LNCaP clone FGC (cell line): Measurements from ENCODE around the gene SCAMP4.
A peak's percentile ranks its signal among the peaks of the same experiment; 100 is the strongest.

Experiments
- DNase-seq: peaks from one replicate; pipeline ENCODE4 v3.0.0-alpha.2; 2011; ENCODE audit warnings: low read depth
- H3K4me3 ChIP-seq: 2 replicates; pipeline ENCODE4 v1.5.1; 2011; ENCODE audit warnings: mild to moderate bottlenecking, low read depth, low read length, control low read depth
- TF ChIP-seq, protein P1 (sequence below): IDR thresholded peaks from 2 replicates; pipeline ENCODE4 v1.5.1; 2012; ENCODE audit warnings: mild to moderate bottlenecking; ENCODE audit not compliant: control insufficient read depth, insufficient read depth; ENCODE audit errors: extremely low read depth

SCAMP4 gene

DNA sequence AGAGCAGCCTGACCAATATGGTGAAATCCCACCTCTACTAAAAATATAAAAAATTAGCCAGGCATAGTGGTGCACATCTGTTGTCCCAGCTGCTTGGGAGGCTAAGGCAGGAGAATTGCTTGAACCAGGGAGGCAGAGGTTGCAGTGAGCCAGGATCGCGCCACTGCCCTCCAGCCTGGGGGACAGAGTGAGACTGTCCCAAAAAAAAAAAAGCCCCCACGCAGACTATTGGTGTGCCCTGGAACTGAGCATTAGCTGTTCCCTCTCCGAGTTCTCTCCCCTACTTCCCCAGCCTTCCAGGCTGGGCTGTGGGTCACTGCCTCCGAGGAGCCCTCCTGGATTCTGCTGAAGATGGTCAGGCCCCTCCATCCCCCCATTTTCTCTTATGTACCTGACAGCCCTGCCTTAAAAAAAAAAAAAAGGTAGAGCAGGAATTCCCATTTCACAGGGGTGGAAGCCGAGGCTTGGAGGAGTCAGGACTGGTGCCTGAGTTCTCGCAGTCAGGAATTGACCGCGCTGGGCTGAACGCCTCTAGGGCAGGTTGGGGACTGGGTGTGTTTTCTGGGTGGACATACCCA is 1.9 kb downstream of the SCAMP4 start:
- H3K4me3 ChIP-seq: peak overlapping the region; percentile 50
- no peak for DNase-seq
- TF ChIP-seq, protein P1, sequence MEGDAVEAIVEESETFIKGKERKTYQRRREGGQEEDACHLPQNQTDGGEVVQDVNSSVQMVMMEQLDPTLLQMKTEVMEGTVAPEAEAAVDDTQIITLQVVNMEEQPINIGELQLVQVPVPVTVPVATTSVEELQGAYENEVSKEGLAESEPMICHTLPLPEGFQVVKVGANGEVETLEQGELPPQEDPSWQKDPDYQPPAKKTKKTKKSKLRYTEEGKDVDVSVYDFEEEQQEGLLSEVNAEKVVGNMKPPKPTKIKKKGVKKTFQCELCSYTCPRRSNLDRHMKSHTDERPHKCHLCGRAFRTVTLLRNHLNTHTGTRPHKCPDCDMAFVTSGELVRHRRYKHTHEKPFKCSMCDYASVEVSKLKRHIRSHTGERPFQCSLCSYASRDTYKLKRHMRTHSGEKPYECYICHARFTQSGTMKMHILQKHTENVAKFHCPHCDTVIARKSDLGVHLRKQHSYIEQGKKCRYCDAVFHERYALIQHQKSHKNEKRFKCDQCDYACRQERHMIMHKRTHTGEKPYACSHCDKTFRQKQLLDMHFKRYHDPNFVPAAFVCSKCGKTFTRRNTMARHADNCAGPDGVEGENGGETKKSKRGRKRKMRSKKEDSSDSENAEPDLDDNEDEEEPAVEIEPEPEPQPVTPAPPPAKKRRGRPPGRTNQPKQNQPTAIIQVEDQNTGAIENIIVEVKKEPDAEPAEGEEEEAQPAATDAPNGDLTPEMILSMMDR: no peak

DNA sequence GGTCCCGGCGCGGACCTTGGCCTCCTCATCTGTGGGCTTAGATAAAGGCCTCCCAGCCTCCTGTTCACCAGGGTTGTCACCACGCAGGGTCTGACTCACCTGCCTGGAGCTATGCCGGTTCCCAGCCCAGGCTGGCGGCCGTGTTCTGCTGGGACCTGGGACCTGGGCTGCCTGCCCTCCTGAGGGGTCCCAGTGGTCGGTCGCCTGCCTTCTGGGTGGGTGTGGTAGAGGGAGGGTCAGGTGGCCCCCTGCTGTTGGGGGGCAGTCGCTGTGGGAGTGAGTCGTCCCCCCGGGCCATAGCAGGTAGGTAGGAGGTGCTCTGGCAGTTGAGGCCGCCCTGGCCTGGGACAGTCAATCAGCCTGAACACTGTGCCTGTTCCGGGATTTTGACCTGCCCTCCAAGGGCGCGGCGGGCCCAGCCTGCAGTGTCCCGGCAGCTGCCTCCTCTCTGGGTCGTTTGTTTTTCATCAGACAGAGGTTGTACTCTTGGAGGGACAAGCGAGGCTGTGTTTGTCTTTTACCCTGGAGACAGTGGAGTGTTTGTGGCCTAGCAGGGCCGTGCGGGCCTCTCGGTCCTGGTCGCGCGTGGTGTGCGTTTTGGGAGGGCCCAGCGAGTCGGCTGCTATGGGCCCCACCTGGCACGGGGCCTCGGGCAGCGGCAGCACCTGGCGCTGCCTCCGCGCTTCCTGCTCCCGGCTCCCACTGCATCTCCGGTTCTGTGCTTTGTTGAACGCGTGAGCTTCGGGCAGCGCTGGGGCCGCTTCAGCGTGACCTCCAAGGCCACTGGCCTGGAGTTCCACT is 2.6 kb downstream of the SCAMP4 start:
- DNase-seq: peak; percentile 17
- H3K4me3 ChIP-seq: peak overlapping the region; percentile 50
- TF ChIP-seq, protein P1: no peak

DNA sequence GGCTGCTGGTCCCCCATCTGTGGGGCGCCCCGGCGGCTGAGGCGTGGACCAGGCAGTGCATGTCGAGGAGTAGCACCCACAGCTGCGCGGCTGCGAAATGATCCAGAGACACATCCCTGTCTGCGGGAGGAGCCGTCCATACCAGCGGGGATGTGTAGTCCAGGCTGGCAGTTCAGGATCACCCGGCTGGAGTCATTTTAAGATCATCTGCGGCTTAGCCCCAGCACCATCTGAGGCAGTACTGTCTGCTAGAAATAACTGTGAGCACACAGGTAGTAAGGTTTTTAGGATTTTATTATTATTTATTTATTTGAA is 3.1 kb downstream of the SCAMP4 start:
- no peak for DNase-seq
- TF ChIP-seq, protein P1: no peak
- H3K4me3 ChIP-seq: peak overlapping the region; percentile 50

DNA sequence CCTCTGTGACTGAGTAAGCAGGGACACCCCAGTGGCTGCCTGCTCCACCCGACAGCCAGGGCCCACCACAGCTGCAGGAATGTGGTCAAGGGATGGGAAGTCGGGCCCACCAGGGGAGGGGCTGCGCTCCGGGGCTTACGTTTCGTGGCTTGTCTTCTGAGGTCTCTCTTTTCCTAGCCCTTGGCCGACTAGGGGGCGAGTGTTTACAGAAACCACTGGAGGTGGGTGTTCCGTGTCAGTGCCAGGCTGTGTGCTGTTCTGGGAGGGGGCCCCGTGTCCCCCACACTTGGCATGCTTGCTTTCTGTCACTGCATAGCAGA is 4.5 kb downstream of the SCAMP4 start:
- H3K4me3 ChIP-seq: no peak overlapping the region
- TF ChIP-seq, protein P1: no peak
- DNase-seq: no peak

DNA sequence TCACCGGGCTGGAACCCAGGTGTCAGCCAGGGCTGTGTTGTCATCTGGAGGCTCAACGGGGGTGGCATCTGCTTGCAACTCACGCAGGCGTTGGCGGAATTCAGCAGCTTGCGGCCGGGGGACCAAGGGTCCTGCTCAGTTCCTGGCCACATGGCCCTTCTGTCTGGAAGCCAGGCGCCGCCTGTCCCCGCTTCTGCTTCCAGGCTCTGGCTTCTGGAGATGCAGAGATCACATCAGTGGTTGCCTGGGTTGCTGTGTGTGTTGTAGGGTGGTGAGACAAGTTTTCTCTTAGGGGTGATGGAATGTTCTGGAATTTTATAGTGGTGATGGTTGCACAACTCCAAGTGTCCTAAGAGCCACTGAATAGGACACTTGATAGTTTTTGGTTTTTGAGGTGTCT is 5.0 kb downstream of the SCAMP4 start:
- DNase-seq: no peak
- H3K4me3 ChIP-seq: no peak overlapping the region
- TF ChIP-seq, protein P1: no peak

DNA sequence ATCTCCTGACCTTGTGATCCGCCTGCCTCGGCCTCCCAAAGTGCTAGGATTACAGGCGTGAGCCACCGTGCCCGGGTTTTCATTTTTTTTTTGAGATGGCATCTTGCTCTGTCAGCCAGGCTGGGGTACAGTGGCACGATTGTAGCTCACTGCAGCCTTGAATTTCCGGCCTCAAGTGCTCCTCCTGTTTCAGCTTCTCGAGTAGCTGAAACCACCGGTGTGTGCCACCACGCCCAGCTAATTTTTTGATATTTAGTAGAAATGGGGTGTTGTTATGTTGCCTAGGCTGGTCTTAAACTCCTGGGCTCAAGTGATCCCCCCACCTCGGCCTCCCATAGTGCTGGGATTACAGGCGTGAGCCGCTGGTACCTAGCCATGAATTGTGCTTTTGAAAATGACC is 5.9 kb downstream of the SCAMP4 start:
- no peak overlapping the region for H3K4me3 ChIP-seq
- TF ChIP-seq, protein P1: no peak
- DNase-seq: no peak

DNA sequence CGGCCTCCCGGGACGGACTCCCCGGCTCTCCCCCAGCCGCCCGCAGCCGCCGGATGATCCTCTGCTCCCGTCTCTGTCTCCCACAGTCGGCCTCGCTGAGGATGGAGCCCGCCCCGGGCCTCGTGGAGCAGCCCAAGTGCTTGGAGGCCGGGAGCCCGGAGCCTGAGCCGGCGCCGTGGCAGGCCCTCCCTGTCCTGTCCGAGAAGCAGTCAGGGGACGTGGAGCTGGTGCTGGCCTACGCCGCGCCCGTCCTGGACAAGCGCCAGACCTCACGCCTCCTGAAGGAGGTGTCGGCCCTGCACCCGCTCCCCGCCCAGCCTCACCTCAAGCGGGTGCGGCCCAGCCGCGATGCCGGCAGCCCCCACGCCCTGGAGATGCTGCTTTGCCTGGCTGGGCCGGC is 6.8 kb downstream of the SCAMP4 start:
- DNase-seq: no peak
- H3K4me3 ChIP-seq: no peak overlapping the region
- TF ChIP-seq, protein P1: no peak
